K562 (cell line): Measurements from ENCODE around the gene ERAP2. TPM values are rescaled to one million over a fixed set of nuclear protein-coding genes. Genes with fewer than 3 reads are reported as not detected.

Experiments
- ATAC-seq: fragments of 200-7000 bp; cut with Tn5 transposase; 3 replicates; pipeline ENCODE4 v1.9.1; 2020; ENCODE audit warnings: moderate library complexity
- BruUV-seq: library from RNA; stranded (reverse); fragments of 400-500 nt; replicated peaks from 2 replicates; lab custom pipeline; 2021; lab: Mats Ljungman, UMichigan
- CTCF ChIA-PET: fragments of 300-600 bp; formaldehyde crosslinking; extraction: SDS; loops from one replicate; lab custom pipeline; 2021; ENCODE audit warnings: low intra/inter-chr PET ratio; lab: Yijun Ruan, JAX
- POLR2A ChIA-PET: fragments of 300-600, 350-650 bp; sonication (Branson Sonifier 250); formaldehyde crosslinking; extraction: SDS; loops from one replicate; lab custom pipeline; 2021; ENCODE audit warnings: antibody characterized with exemption, inconsistent platforms; lab: Yijun Ruan, JAX
- DNase-seq, 4 experiments: peaks; one replicate each; pipeline versions ENCODE4 v3.0.0 to v3.0.0-alpha.2; 2011 to 2018; ENCODE audit warnings: low spot score in 3 of 4, mixed read lengths in 3 of 4; ENCODE audit errors: extremely low read depth in 1 of 4
- FAIRE-seq: peaks from 2 replicates; lab custom pipeline; 2011; peaks lifted over from hg19 to GRCh38; lab: Jason Lieb, UNC
- H2AFZ ChIP-seq: 2 replicates; pipeline ENCODE4 v1.6.0; 2011; ENCODE audit warnings: low read depth, low read length, control low read depth, inconsistent platforms
- H3K27ac ChIP-seq: fragments of 200-600 bp; 3 replicates; pipeline ENCODE4 v1.8.0; 2011; ENCODE audit warnings: low read depth, mild to moderate bottlenecking, control low read depth, inconsistent platforms, low read length, moderate library complexity, mixed read lengths; ENCODE audit errors: extremely low read depth
- H3K27me3 ChIP-seq, 2 experiments: fragments of 300-600 bp in 1 of 2; 2 replicates in 1 of 2; 3 replicates in 1 of 2; pipeline versions ENCODE4 v1.6.0 to v1.8.0; 2011; ENCODE audit warnings: inconsistent platforms in 2 of 2, low read length in 2 of 2, mild to moderate bottlenecking in 1 of 2, mixed read lengths in 1 of 2, moderate library complexity in 1 of 2; ENCODE audit not compliant: control insufficient read depth in 2 of 2, insufficient read depth in 2 of 2
- H3K36me3 ChIP-seq: fragments of 300-600 bp; 3 replicates; pipeline ENCODE4 v1.8.0; 2011; ENCODE audit warnings: mild to moderate bottlenecking, low read length, inconsistent platforms; ENCODE audit not compliant: control insufficient read depth, insufficient read depth
- H3K4me1 ChIP-seq, 2 experiments: fragments of 200-600 bp in 1 of 2; replicated peaks in 1 of 2; 2 replicates in 1 of 2; 3 replicates in 1 of 2; pipeline versions ENCODE4 v1.5.1 to v1.8.0; 2011; ENCODE audit warnings: inconsistent platforms in 2 of 2, low read length in 2 of 2, mild to moderate bottlenecking in 1 of 2, mixed read lengths in 1 of 2, moderate library complexity in 1 of 2; ENCODE audit not compliant: control insufficient read depth in 2 of 2, insufficient read depth in 2 of 2
- H3K4me2 ChIP-seq: 2 replicates; pipeline ENCODE4 v1.6.1; 2011; ENCODE audit warnings: low read length, control low read depth, inconsistent platforms, mixed read lengths; ENCODE audit not compliant: insufficient read depth
- H3K4me3 ChIP-seq: fragments of 200-600 bp; sonication (generic), shearing (Covaris generic); 2 replicates; pipeline ENCODE4 v1.5.1; 2016; ENCODE audit warnings: control low read depth, inconsistent platforms
- H3K79me2 ChIP-seq: fragments of 200-600 bp; 3 replicates; pipeline ENCODE4 v1.8.0; 2011; ENCODE audit warnings: low read length, inconsistent platforms; ENCODE audit not compliant: control insufficient read depth, insufficient read depth
- H3K9ac ChIP-seq, 2 experiments: 2 replicates each; pipeline versions ENCODE4 v1.6.0 to v1.6.1; 2011; ENCODE audit warnings: low read depth in 2 of 2, low read length in 2 of 2, control low read depth in 1 of 2, inconsistent platforms in 1 of 2, mild to moderate bottlenecking in 1 of 2, mixed read lengths in 1 of 2; ENCODE audit not compliant: insufficient read depth in 1 of 2
- H3K9me1 ChIP-seq: one replicate; pipeline ENCODE4 v1.6.0; 2011; ENCODE audit warnings: inconsistent platforms, mild to moderate bottlenecking, low read length, moderate library complexity; ENCODE audit not compliant: control insufficient read depth, insufficient read depth
- H3K9me3 ChIP-seq: replicated peaks from 2 replicates; pipeline ENCODE4 v1.5.1; 2011; ENCODE audit warnings: low read depth, low read length, inconsistent platforms; ENCODE audit not compliant: control insufficient read depth, insufficient read depth
- H4K20me1 ChIP-seq: replicated peaks from 2 replicates; pipeline ENCODE4 v1.6.1; 2011; ENCODE audit warnings: low read length, inconsistent platforms, mixed read lengths; ENCODE audit not compliant: control insufficient read depth, insufficient read depth
- CBFA2T2 ChIP-seq: fragments of 450-650 bp; conservative IDR thresholded peaks from 2 replicates; pipeline ENCODE4 v1.6.1; 2017; ENCODE audit warnings: mild to moderate bottlenecking
- FUS ChIP-seq: fragments of 200-400 bp; formaldehyde crosslinking; optimal IDR thresholded peaks from 2 replicates; pipeline ENCODE3; 2017; ENCODE audit warnings: low read depth, low read length
- KLF6 ChIP-seq: fragments of 250-450 bp; sonication (Bioruptor Pico); IDR thresholded peaks from 2 replicates; pipeline ENCODE4 v1.4.0; 2020; ENCODE audit warnings: mild to moderate bottlenecking, moderate library complexity, borderline replicate concordance
- RBM25 ChIP-seq: fragments of 200-400 bp; formaldehyde crosslinking; IDR thresholded peaks from 2 replicates; pipeline ENCODE4 v1.6.1; 2018; ENCODE audit warnings: low read length, low read depth, moderate library complexity; ENCODE audit not compliant: severe bottlenecking
- RFX1 ChIP-seq: fragments of 450-650 bp; IDR thresholded peaks from 2 replicates; pipeline ENCODE4 v1.6.1; 2016; ENCODE audit warnings: mild to moderate bottlenecking, moderate library complexity
- SUPT5H ChIP-seq: fragments of 450-650 bp; IDR thresholded peaks from 2 replicates; pipeline ENCODE4 v1.6.1; 2016
- ZNF217 ChIP-seq: sonication (generic); formaldehyde crosslinking; IDR thresholded peaks from 2 replicates; pipeline ENCODE4 v1.8.0; 2022; ENCODE audit warnings: mild to moderate bottlenecking, missing genetic modification reagents
- ZNF384 ChIP-seq: IDR thresholded peaks from 2 replicates; pipeline ENCODE4 v1.6.1; 2012; ENCODE audit warnings: low read depth, low read length, improper control_type of control experiment
- ZNF75A ChIP-seq: fragments of 450-650 bp; formaldehyde crosslinking; IDR thresholded peaks from 2 replicates; pipeline ENCODE4 v1.4.0; 2020; ENCODE audit warnings: mild to moderate bottlenecking
- ZNF778 ChIP-seq: fragments of 450-650 bp; formaldehyde crosslinking; IDR thresholded peaks from 2 replicates; pipeline ENCODE4 v1.4.0; 2020; ENCODE audit warnings: mild to moderate bottlenecking, moderate library complexity
- ZSCAN29 ChIP-seq: fragments of 450-650 bp; IDR thresholded peaks from 2 replicates; pipeline ENCODE4 v1.6.1; 2017
- WGBS: fragments of 100-300 bp; shearing (Covaris generic); methylation state at CpG from one replicate; pipeline ENCODE4 v1.1.6; 2016; ENCODE audit warnings: low coverage, mixed read lengths; ENCODE audit not compliant: insufficient coverage; ENCODE audit errors: missing lambda C conversion rate; 5-methylcytosine and 5-hydroxymethylcytosine counted together
- in situ Hi-C: fragments of 300-500 bp; cut with MboI; formaldehyde crosslinking; loops from 4 replicates; pipeline ENCODE4 v1.15.0; 2018; ENCODE audit warnings: inconsistent platforms, mixed read lengths
- intact Hi-C: fragments of 100-400 bp; cut with micrococcal nuclease; formaldehyde crosslinking; loops from 2 replicates; pipeline ENCODE4 v1.14.2; 2022
- polyA plus RNA-seq, 8 experiments: library from polyadenylated mRNA; depleted of rRNA in 4 of 8; stranded (reverse) in 5 of 8; unstranded in 3 of 8; fragments of >200 nt; fragmentation: Nextera tagmentation in 2 of 8; fragmentation: Illumina TruSeq in 1 of 8; extraction: Ambion mirVana in 2 of 8; extraction: Trizol in 1 of 8; gene quantifications; 2 replicates each; pipeline versions ENCODE4 v1.2.1 to v1.2.3, GENCODE V29; 2011 to 2014; ENCODE audit warnings: inconsistent platforms in 1 of 8, missing spikeins in 1 of 8
- total RNA-seq, 7 experiments: library from RNA; depleted of rRNA in 6 of 7; stranded (reverse); fragments of >200 nt in 6 of 7; fragmentation: Illumina TruSeq in 2 of 7; extraction: Trizol in 2 of 7; gene quantifications; 2 replicates each; pipeline versions ENCODE4 v1.2.1 to v1.2.3, GENCODE V29; 2011 to 2021; ENCODE audit warnings: low replicate concordance in 1 of 7
- TF ChIP-seq, protein P1 (sequence below), 2 experiments: fragments of 450-650 bp in 1 of 2; sonication (generic) in 1 of 2; formaldehyde crosslinking in 1 of 2; IDR thresholded peaks in 1 of 2; conservative IDR thresholded peaks in 1 of 2; 2 replicates each; pipeline versions ENCODE4 v1.6.1 to v1.8.1; 2016 to 2023; ENCODE audit warnings: mild to moderate bottlenecking in 2 of 2, moderate library complexity in 2 of 2, inconsistent platforms in 1 of 2, missing genetic modification reagents in 1 of 2
- TF ChIP-seq, protein P2 (sequence below): fragments of 450-650 bp; formaldehyde crosslinking; IDR thresholded peaks from 2 replicates; pipeline ENCODE4 v1.4.0; 2022; ENCODE audit warnings: mild to moderate bottlenecking, moderate library complexity
- TF ChIP-seq, protein P3 (sequence below): fragments of 200-400 bp; formaldehyde crosslinking; IDR thresholded peaks from 2 replicates; pipeline ENCODE4 v1.6.1; 2017; ENCODE audit warnings: mild to moderate bottlenecking, low read depth, low read length, moderate library complexity
- TF ChIP-seq, protein P4 (sequence below): fragments of 250-450 bp; sonication (Bioruptor Pico); IDR thresholded peaks from 2 replicates; pipeline ENCODE4 v1.8.0; 2022; ENCODE audit warnings: moderate library complexity, mild to moderate bottlenecking, inconsistent platforms

ERAP2 gene
- total and polyA plus RNA-seq, 9 of the 15 experiments (the other 6 are each of a cell fraction or from before 2014, with no cell fraction given), result 0.93 to 4.0 (median 2.1) TPM

DNA sequence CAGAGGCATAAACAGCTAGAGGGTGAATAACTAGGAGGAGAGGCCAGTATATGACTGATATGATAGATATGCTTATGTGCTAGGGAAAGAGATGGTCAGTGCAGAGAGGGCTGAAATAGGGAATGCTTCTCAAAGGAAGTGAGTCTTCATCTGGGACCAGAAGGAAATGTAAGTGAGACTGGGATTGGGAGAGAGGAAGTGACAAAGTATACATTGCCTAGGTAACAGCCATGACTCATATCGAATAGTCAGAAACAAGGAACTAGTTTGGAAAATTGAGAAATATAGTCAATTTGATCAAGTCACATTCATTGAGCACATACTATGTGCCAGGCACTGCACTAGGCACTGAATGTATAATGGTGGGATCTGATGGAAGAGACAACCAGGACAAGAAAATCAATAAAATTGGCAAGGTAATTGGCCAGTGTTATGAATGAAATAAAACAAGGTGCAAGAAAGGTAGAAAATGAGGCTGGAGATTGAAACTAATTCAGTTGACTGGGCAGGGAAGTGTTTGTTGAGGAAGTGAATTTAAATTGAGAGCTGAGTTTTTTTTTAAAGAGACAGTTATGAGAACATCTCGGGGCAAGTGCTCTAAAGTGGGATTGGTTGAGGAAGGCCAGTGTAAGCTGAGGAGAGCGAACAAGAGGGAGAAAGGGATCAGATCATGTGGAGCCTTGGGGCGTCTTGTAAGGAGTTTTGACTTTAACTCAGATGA lies 4.3 kb downstream of the ERAP2 start:
- no peak for FAIRE-seq
- no peak for DNase-seq
- ChIA-PET POLR2A (no interaction called here), CTCF (no interaction called here)
- no peak overlapping the region for H3K4me3 ChIP-seq
- no peaks in the 10 kb centered on the region for H3K9me3 ChIP-seq
- no peak overlapping the region for H2AFZ ChIP-seq
- peaks cover 0 to 23% of the 10 kb centered on the region in 2 experiments; a peak in 3 of 5 replicates for H3K4me1 ChIP-seq
- H3K9me1 ChIP-seq, result no peaks in the 10 kb centered on the region
- no peak overlapping the region for H3K4me2 ChIP-seq
- in situ Hi-C loops (no loop called here), intact Hi-C loops (no loop called here)
- H3K79me2 ChIP-seq, result no peaks in the 10 kb centered on the region
- H3K27ac ChIP-seq, result no peak overlapping the region
- 63% methylated on average over 4 of the region's 4 CpGs for WGBS
- no TSS peak for BruUV-seq
- no peaks in the 10 kb centered on the region for H3K27me3 ChIP-seq
- no peaks in the 10 kb centered on the region for H3K36me3 ChIP-seq
- no peak for ATAC-seq
- no peaks in the 10 kb centered on the region for H4K20me1 ChIP-seq
- H3K9ac ChIP-seq, result no peak overlapping the region
- no peak for TF ChIP-seq CBFA2T2
- TF ChIP-seq FUS, result no peak
- TF ChIP-seq ZNF75A (CRISPR knock-in tag), result no peak
- no peak for TF ChIP-seq SUPT5H
- TF ChIP-seq, protein P1, sequence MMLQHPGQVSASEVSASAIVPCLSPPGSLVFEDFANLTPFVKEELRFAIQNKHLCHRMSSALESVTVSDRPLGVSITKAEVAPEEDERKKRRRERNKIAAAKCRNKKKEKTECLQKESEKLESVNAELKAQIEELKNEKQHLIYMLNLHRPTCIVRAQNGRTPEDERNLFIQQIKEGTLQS (IDR thresholded peaks at IDR 0.05), result peak; percentile 65; the same call in 1 of the 2 replicates
- TF ChIP-seq, protein P1 (CRISPR knock-in tag; conservative IDR thresholded peaks at IDR 0.05), result no peak
- TF ChIP-seq RFX1, result peak; percentile 71
- TF ChIP-seq KLF6 (CRISPR knock-in tag), result no peak
- TF ChIP-seq ZSCAN29, result no peak
- TF ChIP-seq, protein P2, sequence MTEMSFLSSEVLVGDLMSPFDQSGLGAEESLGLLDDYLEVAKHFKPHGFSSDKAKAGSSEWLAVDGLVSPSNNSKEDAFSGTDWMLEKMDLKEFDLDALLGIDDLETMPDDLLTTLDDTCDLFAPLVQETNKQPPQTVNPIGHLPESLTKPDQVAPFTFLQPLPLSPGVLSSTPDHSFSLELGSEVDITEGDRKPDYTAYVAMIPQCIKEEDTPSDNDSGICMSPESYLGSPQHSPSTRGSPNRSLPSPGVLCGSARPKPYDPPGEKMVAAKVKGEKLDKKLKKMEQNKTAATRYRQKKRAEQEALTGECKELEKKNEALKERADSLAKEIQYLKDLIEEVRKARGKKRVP (CRISPR knock-in tag), result no peak
- no peak for TF ChIP-seq ZNF217 (CRISPR knock-in tag)
- TF ChIP-seq ZNF384, result no peak
- TF ChIP-seq, protein P3, sequence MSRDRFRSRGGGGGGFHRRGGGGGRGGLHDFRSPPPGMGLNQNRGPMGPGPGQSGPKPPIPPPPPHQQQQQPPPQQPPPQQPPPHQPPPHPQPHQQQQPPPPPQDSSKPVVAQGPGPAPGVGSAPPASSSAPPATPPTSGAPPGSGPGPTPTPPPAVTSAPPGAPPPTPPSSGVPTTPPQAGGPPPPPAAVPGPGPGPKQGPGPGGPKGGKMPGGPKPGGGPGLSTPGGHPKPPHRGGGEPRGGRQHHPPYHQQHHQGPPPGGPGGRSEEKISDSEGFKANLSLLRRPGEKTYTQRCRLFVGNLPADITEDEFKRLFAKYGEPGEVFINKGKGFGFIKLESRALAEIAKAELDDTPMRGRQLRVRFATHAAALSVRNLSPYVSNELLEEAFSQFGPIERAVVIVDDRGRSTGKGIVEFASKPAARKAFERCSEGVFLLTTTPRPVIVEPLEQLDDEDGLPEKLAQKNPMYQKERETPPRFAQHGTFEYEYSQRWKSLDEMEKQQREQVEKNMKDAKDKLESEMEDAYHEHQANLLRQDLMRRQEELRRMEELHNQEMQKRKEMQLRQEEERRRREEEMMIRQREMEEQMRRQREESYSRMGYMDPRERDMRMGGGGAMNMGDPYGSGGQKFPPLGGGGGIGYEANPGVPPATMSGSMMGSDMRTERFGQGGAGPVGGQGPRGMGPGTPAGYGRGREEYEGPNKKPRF, result no peak
- no peak for TF ChIP-seq RBM25
- TF ChIP-seq, protein P4, sequence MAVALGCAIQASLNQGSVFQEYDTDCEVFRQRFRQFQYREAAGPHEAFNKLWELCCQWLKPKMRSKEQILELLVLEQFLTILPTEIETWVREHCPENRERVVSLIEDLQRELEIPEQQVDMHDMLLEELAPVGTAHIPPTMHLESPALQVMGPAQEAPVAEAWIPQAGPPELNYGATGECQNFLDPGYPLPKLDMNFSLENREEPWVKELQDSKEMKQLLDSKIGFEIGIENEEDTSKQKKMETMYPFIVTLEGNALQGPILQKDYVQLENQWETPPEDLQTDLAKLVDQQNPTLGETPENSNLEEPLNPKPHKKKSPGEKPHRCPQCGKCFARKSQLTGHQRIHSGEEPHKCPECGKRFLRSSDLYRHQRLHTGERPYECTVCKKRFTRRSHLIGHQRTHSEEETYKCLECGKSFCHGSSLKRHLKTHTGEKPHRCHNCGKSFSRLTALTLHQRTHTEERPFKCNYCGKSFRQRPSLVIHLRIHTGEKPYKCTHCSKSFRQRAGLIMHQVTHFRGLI (CRISPR knock-in tag), result no peak
- TF ChIP-seq ZNF778 (CRISPR knock-in tag), result no peak
